Sigmoid colon (tissue), 4 donors: ENCODE data around the gene SUPT16H.

Source experiments
- EP300 ChIP-seq, 4 donors: sonication (generic); formaldehyde crosslinking; IDR thresholded peaks; one replicate each; pipeline ENCODE4 v1.6.1; 2017; ENCODE audit warnings: antibody characterized with exemption in 4 of 4
- POLR2AphosphoS5 ChIP-seq, 4 donors: sonication (generic); formaldehyde crosslinking; IDR thresholded peaks; one replicate each; pipeline ENCODE4 v1.6.1; 2017; ENCODE audit warnings: antibody characterized with exemption in 4 of 4

GRCh38 chr14:21332950-21333349 lies 50.9 kb downstream of the SUPT16H start:
- TF ChIP-seq EP300 (IDR thresholded peaks at IDR 0.05) (no peak), POLR2AphosphoS5 (IDR thresholded peaks at IDR 0.05) (no peak)
